Pancreas (tissue), 10 donors: Measurements from ENCODE around the gene CLUH. TPM values are rescaled to one million over a fixed set of nuclear protein-coding genes. Genes with fewer than 3 reads are reported as not detected.

Experiments
- ATAC-seq, 4 donors: fragments of 200-7000 bp; cut with Tn5 transposase; one replicate each; pipeline versions ENCODE4 v1.8.0 to v1.9.1; 2020; ENCODE audit warnings: mild to moderate bottlenecking in 4 of 4, moderate library complexity in 4 of 4
- DNase-seq, 6 donors: peaks; one replicate each; pipeline ENCODE4 v3.0.0-alpha.2; 2020
- FAIRE-seq: peaks from 2 replicates; lab custom pipeline; 2012; peaks lifted over from hg19 to GRCh38; lab: Jason Lieb, UNC
- H3K27ac ChIP-seq, 4 donors: fragments of 200-600 bp; sonication (generic); 1 replicate in 3 of 4; 2 replicates in 1 of 4; pipeline versions ENCODE4 v1.5.0 to v1.8.0; 2020
- H3K27me3 ChIP-seq, 4 donors: fragments of 200-600 bp; one replicate each; pipeline ENCODE4 v1.8.0; 2021
- H3K36me3 ChIP-seq, 3 donors: fragments of 200-600 bp; sonication (generic) in 1 of 3; one replicate each; pipeline versions ENCODE4 v1.5.0 to v1.8.0; 2020 to 2021
- H3K4me1 ChIP-seq, 3 donors: fragments of 200-600 bp; one replicate each; pipeline ENCODE4 v1.8.0; 2021
- H3K4me3 ChIP-seq, 4 donors: fragments of 200-600 bp; sonication (generic) in 2 of 4; one replicate each; pipeline versions ENCODE4 v1.5.0 to v1.8.0; 2020 to 2021
- H3K9me3 ChIP-seq, 4 donors: fragments of 200-600 bp; one replicate each; pipeline ENCODE4 v1.8.0; 2021
- CTCF ChIP-seq, 4 donors: fragments of 200-600 bp; sonication (generic) in 3 of 4; IDR thresholded peaks; one replicate each; pipeline versions ENCODE4 v1.5.0 to v1.8.0; 2021; ENCODE audit warnings: antibody characterized with exemption in 4 of 4
- WGBS, 2 donors: extraction: QIAGEN DNeasy Blood & Tissue Kit; methylation state at CpG; one replicate each; pipeline ENCODE4 v1.1.7; 2013; 5-methylcytosine and 5-hydroxymethylcytosine counted together
- intact Hi-C, 3 donors: fragments of 100-400 bp; cut with DNase I; formaldehyde crosslinking; loops; one replicate each; pipeline versions ENCODE4 v1.11.1 to v1.14.2; 2022
- polyA plus RNA-seq, 2 donors: library from polyadenylated mRNA; stranded (reverse); fragments of 200-250 nt; gene quantifications; one replicate each; pipeline ENCODE4 v1.2.3, GENCODE V29; 2013
- total RNA-seq, 6 donors: library from RNA; stranded (reverse); fragmentation: NEBNext Ultra II Directional in 4 of 6; extraction: Animal tissue kit (Norgen Biotek cat#: 25700) in 4 of 6; gene quantifications; one replicate each; pipeline versions ENCODE4 v1.2.1 to v1.2.4, GENCODE V29; 2021 to 2023
- donor health status: healthy with polysubstance abuse.
- donor health status: DM: no; HTN: no; CAD: no; lungs with moderate emphysema.
- donor health status: DM: no; HTN: no; CAD: no.
- donor health status: control.
- donor health status: control.
- donor health status: Bipolar disorder and iron deficiency.
- donor health status: DM: yes; HTN: yes; CAD: no.
- donor health status: DM: no; HTN: no; CAD: no.
- donor health status: DM: no; HTN: no; CAD: no.
- donor health status: DM: yes; HTN: yes; CAD: no.

The CLUH gene
- total and polyA plus RNA-seq, 8 donors: 47.7 to 201 (median 66.1) TPM

- WGBS, 2 donors: 96 to 98% methylated on average over 10 to 14 of the region's 14 CpGs
- DNase-seq: no peak
- H3K27ac ChIP-seq: no peak overlapping the region
- no peaks in the 10 kb centered on the region for H3K9me3 ChIP-seq
- peaks cover 2 to 70% (median 45%) of the 10 kb centered on the region in 3 donors for H3K36me3 ChIP-seq
- intact Hi-C loops: no loop called here
- no peak overlapping the region for H3K4me3 ChIP-seq
- no peak for ATAC-seq
- no peaks in the 10 kb centered on the region for H3K27me3 ChIP-seq
- H3K4me1 ChIP-seq: no peaks in the 10 kb centered on the region
- no peak for FAIRE-seq
- TF ChIP-seq CTCF (IDR thresholded peaks at IDR 0.05): no peak
Observed at GRCh38 chr17:2692781-2693135, 18.8 kb downstream of the CLUH start.

DNA sequence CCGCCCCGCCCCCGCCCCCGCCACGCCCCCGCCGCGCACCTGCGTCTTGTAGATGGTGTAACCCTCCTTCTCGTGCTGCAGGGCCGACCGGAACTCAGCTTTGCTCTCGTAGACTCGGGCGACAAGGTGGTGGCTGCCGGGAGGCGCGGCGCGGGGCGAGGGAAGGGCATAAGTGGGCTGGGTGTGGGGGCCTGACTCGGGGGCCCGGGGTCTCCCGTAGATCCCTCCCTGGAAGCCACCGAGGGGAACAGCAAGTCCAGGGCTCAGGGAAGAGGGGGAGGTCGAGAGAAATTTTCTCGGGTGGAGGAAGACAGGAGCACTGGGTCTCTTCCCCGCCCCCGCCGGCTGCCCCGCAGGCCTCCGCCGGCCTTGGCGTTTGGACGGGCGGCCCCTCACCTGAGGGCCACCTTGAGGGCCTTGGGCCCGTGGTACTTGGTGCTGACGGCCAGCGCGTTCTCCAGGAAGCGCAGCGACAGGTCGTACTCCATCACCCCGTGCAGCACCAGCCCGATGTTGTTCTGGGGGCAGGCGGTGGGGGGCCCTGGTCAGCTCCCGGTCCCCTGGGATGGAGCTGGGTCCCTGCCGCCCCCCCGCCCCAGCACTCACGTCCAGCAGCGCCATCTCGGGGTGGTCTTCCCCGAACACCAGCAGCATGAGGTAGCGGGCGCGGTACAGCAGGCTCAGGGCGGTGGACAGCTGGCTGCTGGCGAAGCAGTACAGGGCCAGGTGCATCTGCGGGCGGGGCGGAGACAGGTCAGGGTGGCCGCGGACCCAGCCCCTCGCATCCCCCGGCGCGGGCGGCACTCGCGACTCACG, 19.4 kb downstream of the CLUH start:
- no peaks in the 10 kb centered on the region for H3K9me3 ChIP-seq
- 91 to 93% methylated on average over 57 to 70 of the region's 71 CpGs for WGBS, 2 donors
- H3K27ac ChIP-seq: no peak overlapping the region
- intact Hi-C loops: no loop called here
- TF ChIP-seq CTCF (IDR thresholded peaks at IDR 0.05): no peak
- peaks cover 0 to 64% (median 40%) of the 10 kb centered on the region in 3 donors for H3K36me3 ChIP-seq
- H3K4me1 ChIP-seq: no peaks in the 10 kb centered on the region
- no peak for FAIRE-seq
- H3K4me3 ChIP-seq: no peak overlapping the region
- no peak for ATAC-seq
- peak in 4 of 6 donors; percentile 25 to 77 (median 48) for DNase-seq
- no peaks in the 10 kb centered on the region for H3K27me3 ChIP-seq

GRCh38 chr17:2691069-2691871, 20.3 kb downstream of the CLUH start:
- TF ChIP-seq CTCF (IDR thresholded peaks at IDR 0.05): no peak
- DNase-seq: peak in 2 of 6 donors; percentile 55 to 63
- intact Hi-C loops: no loop called here
- no peak overlapping the region for H3K27ac ChIP-seq
- H3K36me3 ChIP-seq: peaks cover 0 to 56% (median 34%) of the 10 kb centered on the region in 3 donors
- H3K27me3 ChIP-seq: no peaks in the 10 kb centered on the region
- H3K4me3 ChIP-seq: no peak overlapping the region
- no peak for FAIRE-seq
- WGBS, 2 donors: 94 to 95% methylated on average over 61 to 62 of the region's 62 CpGs
- ATAC-seq: no peak
- no peaks in the 10 kb centered on the region for H3K9me3 ChIP-seq
- no peaks in the 10 kb centered on the region for H3K4me1 ChIP-seq

DNA sequence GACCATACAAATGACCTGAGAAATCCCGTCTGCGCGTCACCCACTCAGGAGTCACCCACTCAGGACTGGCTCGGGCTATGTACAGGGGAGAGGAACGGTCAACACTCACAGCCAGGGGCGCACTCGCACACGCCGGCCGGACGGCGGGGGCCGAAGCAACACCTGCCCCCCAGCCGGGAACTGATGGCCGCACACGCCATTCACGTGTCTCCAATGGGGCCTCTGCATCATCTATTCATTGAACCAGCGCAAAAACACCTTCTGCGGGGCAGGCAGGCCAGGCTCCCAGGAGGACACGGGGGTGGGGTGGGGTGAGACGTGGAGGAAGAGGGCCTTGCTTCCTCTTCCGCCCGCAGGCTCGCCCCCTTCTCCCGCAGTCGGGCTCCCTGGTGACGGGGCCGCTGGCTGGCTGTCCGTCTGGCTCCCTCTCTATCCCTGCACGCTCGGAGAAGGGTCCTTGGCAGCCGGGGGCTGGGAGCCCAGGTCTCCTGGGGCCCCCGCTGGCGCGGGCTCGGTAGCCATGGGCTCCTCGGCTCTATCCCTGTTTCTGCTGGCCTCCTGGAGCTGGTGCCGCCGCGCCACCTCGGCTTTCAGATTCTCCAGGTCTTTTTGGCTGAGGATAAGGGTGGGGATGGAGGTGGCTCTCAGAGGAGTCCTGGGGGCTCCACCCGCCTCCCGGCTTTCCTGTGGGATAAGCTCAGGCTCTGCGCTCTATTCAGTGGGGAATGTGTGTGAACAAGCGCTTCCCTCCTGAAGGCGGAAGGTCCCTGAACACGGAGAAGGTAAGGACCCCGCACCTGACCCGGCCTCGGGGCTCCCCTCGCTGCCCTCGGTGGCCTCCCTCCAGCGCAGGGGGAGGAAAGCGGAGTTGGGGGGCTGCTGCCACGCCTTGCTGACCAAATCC, 21.1 kb downstream of the CLUH start:
- peak in 4 of 6 donors; percentile 23 to 79 (median 44) for DNase-seq
- intact Hi-C loops: no loop called here
- ATAC-seq: no peak
- WGBS, 2 donors: 91 to 93% methylated on average over 49 to 55 of the region's 55 CpGs
- no peak overlapping the region for H3K4me3 ChIP-seq
- no peaks in the 10 kb centered on the region for H3K4me1 ChIP-seq
- no peak overlapping the region for H3K27ac ChIP-seq
- H3K36me3 ChIP-seq: peaks cover 0 to 48% (median 26%) of the 10 kb centered on the region in 3 donors
- FAIRE-seq: no peak
- H3K9me3 ChIP-seq: no peaks in the 10 kb centered on the region
- no peak for TF ChIP-seq CTCF (IDR thresholded peaks at IDR 0.05)
- no peaks in the 10 kb centered on the region for H3K27me3 ChIP-seq
